Cardiac septum (tissue), 1 donor: Measurements from ENCODE around the gene HDAC7. TPM values are rescaled to one million over a fixed set of nuclear protein-coding genes. Genes with fewer than 3 reads are reported as not detected.
A peak's percentile ranks its signal among the peaks of the same experiment; 100 is the strongest.

Source experiments
- DNase-seq: peaks from one replicate; pipeline ENCODE4 v3.0.0-alpha.2; 2020; ENCODE audit warnings: low spot score
- intact Hi-C: fragments of 100-400 bp; cut with DNase I; formaldehyde crosslinking; loops from one replicate; pipeline ENCODE4 v1.14.0; 2022
- long read RNA-seq: library from polyadenylated mRNA; unstranded; transcript quantifications from one replicate; pipeline ENCODE4 v2.0.0, GENCODE V29; 2021
- total RNA-seq: library from RNA; stranded (reverse); fragmentation: NEBNext Ultra II Directional; extraction: Animal tissue kit (Norgen Biotek cat#: 25700); gene quantifications from one replicate; pipeline ENCODE4 v1.2.1, GENCODE V29; 2021
- donor health status: DM: no; HTN: no; CAD: no.

HDAC7 gene
- total RNA-seq = 62.7 TPM
- long read RNA-seq, partial matches to known transcripts = 36 of 115 reads
- long read RNA-seq, other reads (novel, unspliced or antisense) = 79 of 115 reads

GRCh38 chr12:47819896-47820630 lies at the start of gene HDAC7:
TSS of gene HDAC7 (minus strand) at chr12:47819903. CDS start at chr12:47819785, 118 bp downstream.
- DNase-seq = peak; percentile 95
- intact Hi-C loops = loop anchor here (2.0 kb wide), 1 partner anchor 19 kb away; no protein-coding TSS in a partner anchor

DNA sequence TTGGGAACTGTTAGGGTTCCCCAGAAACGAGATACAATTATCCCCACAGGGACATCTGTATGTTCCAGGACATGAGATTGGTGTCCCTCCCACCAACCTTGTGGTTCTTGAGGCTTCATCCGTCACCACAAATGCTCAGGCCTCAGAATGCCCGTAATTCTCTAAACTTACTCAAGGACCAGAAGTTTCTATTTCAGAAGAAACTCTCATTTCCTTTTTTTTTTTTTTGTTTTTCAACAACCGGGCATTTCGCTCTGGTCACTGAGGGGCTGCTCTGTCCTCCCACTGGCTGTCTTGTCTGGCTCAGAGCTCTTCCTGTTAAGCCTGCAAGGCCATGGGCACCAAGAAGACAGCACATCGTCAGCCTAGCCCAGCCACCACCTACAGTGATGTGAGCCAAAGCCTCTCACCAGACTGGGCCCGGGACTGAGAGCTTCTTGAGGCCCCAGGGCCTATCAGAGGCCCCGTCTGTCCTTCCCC lies 48.9 kb upstream of the HDAC7 start:
- no peak for DNase-seq
- intact Hi-C loops = no loop called here

DNA sequence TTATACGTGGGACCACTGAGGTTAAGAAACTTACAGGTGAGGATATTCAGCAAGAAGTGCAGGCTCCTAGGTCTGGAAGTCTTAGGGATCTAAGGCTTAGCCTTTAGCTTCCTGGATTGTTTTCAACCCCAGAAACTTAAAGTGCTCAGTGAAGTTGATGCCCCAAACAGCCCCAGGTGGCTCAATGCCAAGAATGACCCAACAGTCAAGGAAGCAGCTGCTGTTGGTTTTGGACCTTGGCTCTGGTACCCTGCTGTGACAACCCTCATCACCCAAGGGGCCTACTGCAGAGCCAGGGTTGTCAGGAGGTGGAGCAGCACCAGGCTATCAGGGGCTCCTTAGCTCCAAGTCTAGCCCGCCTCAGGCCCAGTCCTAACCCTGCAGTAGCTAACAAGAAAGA lies 48.3 kb upstream of the HDAC7 start:
- intact Hi-C loops = no loop called here
- no peak for DNase-seq

DNA sequence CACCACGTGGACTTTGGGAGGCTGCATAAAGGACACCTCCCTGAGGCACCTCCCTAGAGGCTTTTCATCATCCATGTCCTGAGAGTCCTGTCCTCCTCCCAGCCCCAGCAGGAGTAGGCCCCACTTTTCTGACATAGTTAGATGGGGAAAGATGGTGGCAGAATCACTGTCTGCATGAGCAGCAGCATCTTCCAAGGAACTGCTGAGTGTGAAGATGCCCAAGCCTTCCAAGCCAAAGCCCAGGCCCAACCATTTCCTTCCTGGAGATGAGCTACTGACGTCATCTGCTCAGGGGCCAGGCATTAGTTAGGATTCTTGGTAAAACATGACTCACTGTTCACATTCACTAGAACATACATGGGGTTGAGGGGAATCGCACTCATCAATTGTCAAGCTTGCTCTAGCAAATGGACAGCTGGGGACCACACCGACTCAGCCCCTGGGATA lies 47.8 kb upstream of the HDAC7 start:
- intact Hi-C loops = no loop called here
- DNase-seq = no peak

DNA sequence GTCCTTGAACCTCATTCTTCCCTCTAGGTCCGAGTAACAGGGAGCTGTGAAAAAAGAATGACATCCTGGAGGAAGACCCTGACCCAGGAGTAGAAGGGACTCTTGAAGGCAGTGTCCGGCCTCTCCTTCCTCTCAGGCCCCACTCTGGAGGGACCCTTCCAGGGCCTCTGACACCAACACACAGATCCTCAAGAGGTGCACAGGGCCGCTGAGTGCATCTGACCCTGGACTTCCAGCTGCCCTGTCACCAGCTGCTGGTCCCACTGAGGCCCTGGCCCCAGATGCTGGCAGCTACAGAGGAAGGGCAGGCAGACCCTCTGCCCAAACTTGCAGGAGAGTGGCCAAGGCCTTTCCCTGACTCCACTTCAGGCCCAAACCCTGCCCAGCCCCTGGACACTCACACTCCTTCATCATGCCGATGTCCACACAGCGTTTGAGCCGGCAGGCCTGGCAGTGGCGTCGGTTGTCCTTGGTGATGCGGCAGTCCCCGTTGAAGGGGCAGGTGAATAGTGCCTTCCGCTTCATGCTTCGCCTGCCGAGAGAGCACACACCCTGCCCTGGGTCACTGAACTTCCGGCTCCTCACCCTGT lies 45.0 kb upstream of the HDAC7 start:
- intact Hi-C loops = no loop called here

GRCh38 chr12:47863985-47864384 lies 44.3 kb upstream of the HDAC7 start:
- intact Hi-C loops = no loop called here
- DNase-seq = no peak

More for the DNA sequence above, 45.0 kb upstream of the HDAC7 start:
- no peak for DNase-seq

DNA sequence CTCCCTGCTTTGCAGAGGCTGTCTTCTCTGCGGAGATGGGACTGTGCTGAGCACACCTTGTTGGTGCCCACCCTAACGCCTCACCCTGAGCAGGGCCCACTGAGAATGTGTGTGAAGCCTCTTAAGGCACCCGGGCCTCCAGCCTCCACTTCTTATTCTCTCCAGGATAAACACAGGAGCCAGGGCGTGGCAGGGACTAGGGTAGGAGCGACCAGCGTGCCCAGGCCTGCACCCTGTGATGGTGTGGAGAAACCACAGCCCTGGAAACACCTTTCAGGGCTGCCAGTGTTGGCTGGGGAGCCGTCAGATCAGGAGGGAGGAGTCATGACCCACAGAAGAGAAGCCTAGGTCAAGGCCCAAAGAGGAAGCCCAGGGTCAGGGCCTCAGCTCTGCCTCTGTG lies 43.8 kb upstream of the HDAC7 start:
- intact Hi-C loops = no loop called here
- no peak for DNase-seq

DNA sequence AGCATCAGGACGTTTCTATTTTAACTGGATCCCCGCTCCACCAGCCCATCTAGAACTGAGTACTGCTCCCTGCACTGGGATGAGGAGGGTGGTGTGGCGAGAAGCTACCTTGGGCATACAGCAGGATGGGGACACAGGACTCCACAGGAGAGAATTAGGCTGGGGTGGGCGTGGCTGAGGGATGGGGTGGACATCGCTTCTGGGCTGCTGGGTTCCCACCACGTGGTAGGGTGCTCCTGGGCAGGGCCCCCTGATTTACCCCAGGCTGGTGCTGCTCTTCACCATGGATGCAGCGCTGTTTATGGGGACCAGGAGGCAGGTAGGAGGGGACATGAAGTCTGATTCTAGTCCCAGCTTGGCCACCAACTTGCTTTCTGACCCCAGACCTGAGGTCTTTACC lies 43.2 kb upstream of the HDAC7 start:
- DNase-seq = no peak
- intact Hi-C loops = no loop called here

DNA sequence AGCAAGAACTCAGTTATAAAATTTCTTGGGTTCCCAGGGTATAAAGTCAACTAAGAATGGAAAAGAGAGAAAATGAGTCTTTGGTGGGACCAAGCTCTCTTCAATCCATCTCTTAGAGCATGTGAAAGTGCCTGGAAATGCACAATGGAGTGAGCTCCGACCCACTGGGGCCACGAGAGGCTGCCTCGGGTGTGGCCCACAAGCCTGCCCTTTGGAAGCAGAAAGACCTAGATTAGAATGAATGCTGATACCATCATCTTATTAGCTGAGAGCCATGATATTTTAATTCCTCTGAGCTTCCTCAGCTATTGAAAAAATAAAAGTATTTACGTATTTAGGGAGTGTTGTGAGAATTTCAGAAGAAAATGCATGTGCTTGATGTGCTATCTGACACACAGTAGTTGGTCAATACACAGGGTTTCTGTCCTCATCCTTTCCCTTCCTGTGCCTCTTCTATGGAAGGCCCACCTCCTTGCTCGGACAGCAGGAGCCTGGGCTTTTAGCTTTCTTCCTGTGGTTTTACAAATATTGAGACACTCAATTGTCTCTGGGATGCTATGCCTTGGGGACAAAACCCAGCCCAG lies 42.6 kb upstream of the HDAC7 start:
- intact Hi-C loops = no loop called here

DNA sequence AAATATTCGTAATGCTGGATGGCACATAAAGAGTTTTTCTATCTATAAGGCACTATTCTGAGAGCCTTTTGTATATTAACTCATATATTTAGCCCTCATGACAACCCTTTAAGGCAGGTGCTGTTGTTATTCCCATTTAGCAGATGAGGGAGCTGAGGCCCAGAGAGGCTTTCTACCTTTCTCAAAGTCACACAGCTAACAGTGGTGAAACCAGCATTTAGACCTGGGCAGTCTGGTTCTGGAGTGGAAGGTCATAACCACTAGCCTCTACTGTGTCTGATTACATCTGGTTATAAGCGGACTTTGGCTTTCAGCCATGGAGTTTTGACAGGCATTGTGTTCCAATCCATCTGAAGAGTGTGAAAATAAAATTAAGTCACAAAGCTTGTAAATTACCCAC lies 41.2 kb upstream of the HDAC7 start:
- DNase-seq = no peak
- intact Hi-C loops = no loop called here

More for the DNA sequence above, 42.6 kb upstream of the HDAC7 start:
- no peak for DNase-seq

DNA sequence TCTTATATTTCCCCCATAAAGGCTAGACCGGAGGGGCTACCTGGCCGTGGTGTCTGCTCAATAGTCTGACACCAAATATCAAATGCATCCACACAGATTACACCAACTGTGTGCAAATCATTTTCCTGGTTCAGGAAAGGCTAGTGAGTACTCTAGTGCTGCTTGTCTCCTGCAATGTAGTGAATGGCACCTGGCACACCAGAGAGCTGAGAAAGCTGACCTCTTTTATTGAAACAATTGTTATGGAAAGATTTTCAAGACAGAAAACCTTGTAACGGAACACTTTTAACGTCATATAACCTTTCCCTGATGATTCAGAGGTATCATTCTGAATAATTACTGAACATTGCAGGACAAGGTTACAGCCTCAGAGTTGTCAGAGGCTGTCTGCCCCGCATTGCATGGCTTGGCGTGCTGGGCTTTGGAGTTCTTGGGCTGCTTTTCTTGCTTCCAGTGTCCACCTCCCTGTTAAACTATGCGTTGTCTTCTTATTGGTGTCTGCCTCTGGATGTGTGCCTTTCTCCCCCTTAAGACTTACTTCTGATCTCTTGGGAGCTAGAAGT lies 40.7 kb upstream of the HDAC7 start:
- intact Hi-C loops = no loop called here
- no peak for DNase-seq

DNA sequence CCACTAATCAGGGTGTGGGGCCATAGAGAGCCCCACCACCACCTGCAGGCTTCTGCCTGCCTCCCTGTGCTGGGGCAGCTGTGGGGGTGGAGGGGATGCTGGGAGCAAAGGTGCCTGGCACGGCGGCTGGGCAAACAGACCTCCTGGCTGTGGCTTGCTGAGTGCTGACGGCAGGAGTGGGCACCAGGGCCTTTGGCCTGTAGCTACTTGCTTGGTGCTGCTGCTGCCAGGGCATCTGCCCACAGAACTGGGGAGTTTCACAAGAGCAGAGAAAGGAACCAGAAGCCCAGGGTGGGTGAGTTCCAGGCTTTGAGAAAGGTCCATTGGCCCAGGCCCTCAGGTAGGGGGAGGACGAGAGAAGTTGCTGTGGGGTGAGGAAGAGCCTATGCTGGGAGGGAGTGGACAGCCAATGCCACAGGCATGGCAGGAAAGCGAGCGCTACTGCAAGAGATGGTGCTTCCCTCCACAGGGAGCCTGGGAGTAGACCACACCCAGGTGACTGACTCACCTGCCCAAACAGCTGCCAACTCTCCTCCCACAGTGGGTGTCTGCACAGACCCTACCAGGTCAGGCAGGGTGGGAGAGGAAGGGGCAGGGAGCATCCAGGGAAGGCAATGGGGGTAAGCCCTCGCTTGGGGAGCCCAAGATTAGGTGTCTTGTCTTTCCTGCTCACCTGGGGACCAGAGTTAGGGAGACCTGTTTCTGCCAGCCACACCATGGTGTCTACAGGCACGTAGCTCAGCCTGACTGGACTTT lies 39.0 kb upstream of the HDAC7 start:
- DNase-seq = no peak
- intact Hi-C loops = no loop called here

- DNase-seq = no peak
- intact Hi-C loops = no loop called here
These were observed 37.2 kb upstream of the HDAC7 start for GRCh38 chr12:47856721-47857575.

DNA sequence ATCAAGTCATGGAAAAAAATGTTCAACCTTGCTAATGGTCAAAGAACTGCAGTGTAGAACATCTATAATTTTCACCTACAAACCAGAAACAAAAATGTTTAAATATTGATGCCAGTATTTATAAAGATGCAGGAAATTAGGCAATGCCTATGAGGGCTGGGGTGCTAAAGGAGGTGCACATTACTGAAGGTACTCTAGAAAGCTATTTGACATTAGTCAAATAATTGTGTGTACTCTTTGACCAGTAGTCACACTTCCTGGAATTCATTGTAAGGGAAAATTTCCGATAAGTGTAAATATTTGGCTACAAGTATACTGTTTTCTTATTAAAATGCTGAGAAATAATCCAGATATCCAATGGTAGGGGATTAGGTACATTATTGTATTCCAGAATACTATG lies 36.4 kb upstream of the HDAC7 start:
- intact Hi-C loops = no loop called here
- no peak for DNase-seq

DNA sequence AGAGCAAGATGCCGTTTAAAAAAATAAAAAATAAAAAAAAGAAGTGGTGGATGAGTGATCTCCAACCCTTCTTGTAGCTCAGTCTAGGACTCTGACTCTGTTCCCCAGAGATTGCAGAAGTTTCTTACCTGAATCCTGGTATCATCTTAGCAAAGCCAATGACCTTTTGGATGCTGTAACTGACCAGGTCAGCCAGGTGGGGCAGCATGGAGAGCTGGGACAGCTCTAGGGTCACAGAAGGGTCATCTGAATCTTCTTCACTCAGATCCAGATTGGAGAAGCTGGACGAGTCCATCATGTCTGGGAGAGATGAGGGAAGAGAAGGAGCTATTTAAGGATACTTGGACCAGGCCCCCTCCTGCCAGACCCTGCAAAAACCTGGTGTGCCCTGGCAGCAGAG lies 35.8 kb upstream of the HDAC7 start:
- intact Hi-C loops = no loop called here
- no peak for DNase-seq

- DNase-seq = no peak
- intact Hi-C loops = no loop called here
These were observed 34.8 kb upstream of the HDAC7 start for GRCh38 chr12:47854531-47854930.

GRCh38 chr12:47852096-47852571 lies 32.4 kb upstream of the HDAC7 start:
- DNase-seq = no peak
- intact Hi-C loops = no loop called here

- intact Hi-C loops = no loop called here
- DNase-seq = no peak
These were observed 31.7 kb upstream of the HDAC7 start for GRCh38 chr12:47851303-47851952.
